Right atrium auricular region (tissue), 2 donors: ENCODE data around the gene CAPN8. TPM values are rescaled to one million over a fixed set of nuclear protein-coding genes. Genes with fewer than 3 reads are reported as not detected.
A peak's percentile ranks its signal among the peaks of the same experiment; 100 is the strongest.

Source experiments
- DNase-seq: peaks from one replicate; pipeline ENCODE4 v3.0.0-alpha.2; 2019; ENCODE audit warnings: low spot score
- H3K27ac ChIP-seq, 2 donors: fragments of 200-600 bp; sonication (generic); 1 replicate in 1 of 2; 2 replicates in 1 of 2; pipeline ENCODE4 v1.5.1; 2016 to 2019
- H3K27me3 ChIP-seq, 2 donors: fragments of 200-600 bp; sonication (generic); one replicate each; pipeline versions ENCODE4 v1.5.1 to v1.6.0; 2017 to 2019
- H3K36me3 ChIP-seq: fragments of 200-600 bp; sonication (generic); one replicate; pipeline ENCODE4 v1.5.1; 2016
- H3K4me1 ChIP-seq, 2 donors: fragments of 200-600 bp; sonication (generic); one replicate each; pipeline versions ENCODE4 v1.5.1 to v1.6.0; 2017 to 2019
- H3K4me3 ChIP-seq, 2 donors: fragments of 200-600 bp; sonication (generic); 1 replicate in 1 of 2; 2 replicates in 1 of 2; pipeline ENCODE4 v1.5.1; 2017 to 2019; ENCODE audit warnings: mild to moderate bottlenecking in 1 of 2, moderate library complexity in 1 of 2
- H3K9me3 ChIP-seq, 2 donors: fragments of 200-600 bp; sonication (generic); one replicate each; pipeline ENCODE4 v1.5.1; 2019
- total RNA-seq, 2 donors: library from RNA; depleted of rRNA; stranded (reverse); fragments of >200 nt; gene quantifications; one replicate each; pipeline ENCODE4 v1.1.0, GENCODE V29; 2016
- TF ChIP-seq, protein P1 (sequence below), 2 donors: fragments of 200-600 bp; sonication (generic); IDR thresholded peaks; one replicate each; pipeline ENCODE4 v1.5.1; 2019; ENCODE audit warnings: antibody characterized with exemption in 2 of 2

CAPN8 gene
- total RNA-seq, 2 donors from 2014 or later: not detected

GRCh38 chr1:223695014-223695548, 29.6 kb upstream of the CAPN8 start:
- Histone ChIP-seq H3K4me1 (peaks cover 0 to 8% of the 10 kb centered on the region in 2 donors), H3K9me3 (no peaks in the 10 kb centered on the region), H3K36me3 (no peaks in the 10 kb centered on the region), H3K4me3 (no peak overlapping the region), H3K27ac (no peak overlapping the region), H3K27me3 (no peaks in the 10 kb centered on the region)
- DNase-seq: no peak
- TF ChIP-seq, protein P1, sequence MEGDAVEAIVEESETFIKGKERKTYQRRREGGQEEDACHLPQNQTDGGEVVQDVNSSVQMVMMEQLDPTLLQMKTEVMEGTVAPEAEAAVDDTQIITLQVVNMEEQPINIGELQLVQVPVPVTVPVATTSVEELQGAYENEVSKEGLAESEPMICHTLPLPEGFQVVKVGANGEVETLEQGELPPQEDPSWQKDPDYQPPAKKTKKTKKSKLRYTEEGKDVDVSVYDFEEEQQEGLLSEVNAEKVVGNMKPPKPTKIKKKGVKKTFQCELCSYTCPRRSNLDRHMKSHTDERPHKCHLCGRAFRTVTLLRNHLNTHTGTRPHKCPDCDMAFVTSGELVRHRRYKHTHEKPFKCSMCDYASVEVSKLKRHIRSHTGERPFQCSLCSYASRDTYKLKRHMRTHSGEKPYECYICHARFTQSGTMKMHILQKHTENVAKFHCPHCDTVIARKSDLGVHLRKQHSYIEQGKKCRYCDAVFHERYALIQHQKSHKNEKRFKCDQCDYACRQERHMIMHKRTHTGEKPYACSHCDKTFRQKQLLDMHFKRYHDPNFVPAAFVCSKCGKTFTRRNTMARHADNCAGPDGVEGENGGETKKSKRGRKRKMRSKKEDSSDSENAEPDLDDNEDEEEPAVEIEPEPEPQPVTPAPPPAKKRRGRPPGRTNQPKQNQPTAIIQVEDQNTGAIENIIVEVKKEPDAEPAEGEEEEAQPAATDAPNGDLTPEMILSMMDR (IDR thresholded peaks at IDR 0.05): no peak

- no peak for DNase-seq
- no peaks in the 10 kb centered on the region for H3K36me3 ChIP-seq
These were observed 25.6 kb upstream of the CAPN8 start for GRCh38 chr1:223691121-223691520.

GRCh38 chr1:223684488-223684792, 18.9 kb upstream of the CAPN8 start:
- no peaks in the 10 kb centered on the region for H3K4me1 ChIP-seq
- H3K27ac ChIP-seq: no peak overlapping the region
- no peak overlapping the region for H3K4me3 ChIP-seq
- H3K36me3 ChIP-seq: no peaks in the 10 kb centered on the region
- no peaks in the 10 kb centered on the region for H3K9me3 ChIP-seq
- DNase-seq: no peak
- TF ChIP-seq, protein P1 (IDR thresholded peaks at IDR 0.05): no peak
- H3K27me3 ChIP-seq: no peaks in the 10 kb centered on the region

More at GRCh38 chr1:223691121-223691520, 25.6 kb upstream of the CAPN8 start:
- Histone ChIP-seq H3K27ac (no peak overlapping the region), H3K9me3 (no peaks in the 10 kb centered on the region), H3K27me3 (no peaks in the 10 kb centered on the region), H3K4me3 (no peak overlapping the region), H3K4me1 (no peaks in the 10 kb centered on the region)
- TF ChIP-seq, protein P1 (IDR thresholded peaks at IDR 0.05): no peak

- Histone ChIP-seq H3K9me3 (no peaks in the 10 kb centered on the region), H3K27ac (no peak overlapping the region), H3K27me3 (no peaks in the 10 kb centered on the region), H3K4me3 (no peak overlapping the region), H3K4me1 (no peaks in the 10 kb centered on the region), H3K36me3 (no peaks in the 10 kb centered on the region)
- TF ChIP-seq, protein P1 (IDR thresholded peaks at IDR 0.05): peak in 1 of 2 donors; percentile 70
- DNase-seq: no peak
These were observed 18.3 kb upstream of the CAPN8 start for GRCh38 chr1:223683586-223684487.

DNA sequence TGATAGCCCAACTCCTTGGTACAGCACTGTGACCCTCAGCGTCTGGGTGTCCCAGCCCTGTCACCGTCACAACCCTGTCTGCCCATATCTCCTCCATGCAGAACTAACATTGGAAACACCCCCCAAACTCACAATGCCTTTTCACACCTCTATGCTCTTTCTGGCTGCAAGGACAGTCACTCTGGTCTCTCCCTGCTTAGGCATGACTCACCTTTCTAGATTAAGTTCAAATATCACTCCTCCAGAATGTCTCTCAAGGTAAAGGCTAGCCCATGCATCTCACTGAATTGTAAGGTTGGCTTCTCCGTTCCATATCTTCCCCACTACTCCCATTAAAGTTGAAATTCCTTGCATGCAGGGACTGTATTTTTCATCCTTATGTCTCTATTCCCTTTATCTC, 17.0 kb upstream of the CAPN8 start:
- Histone ChIP-seq H3K27ac (no peak overlapping the region), H3K27me3 (no peaks in the 10 kb centered on the region), H3K9me3 (no peaks in the 10 kb centered on the region), H3K4me3 (no peak overlapping the region), H3K4me1 (no peaks in the 10 kb centered on the region), H3K36me3 (no peaks in the 10 kb centered on the region)
- TF ChIP-seq, protein P1 (IDR thresholded peaks at IDR 0.05): no peak
- no peak for DNase-seq
